GM19468 (cell line): ENCODE data around the gene DHCR7.

Experiments used
- ATAC-seq: cut with Tn5 transposase; IDR thresholded peaks from one replicate; pipeline ENCODE4 v1.9.1; 2021; ENCODE audit warnings: mild to moderate bottlenecking, moderate library complexity, moderate number of reproducible peaks; ENCODE audit not compliant: unreplicated experiment; ENCODE audit errors: extremely low read depth

Gene DHCR7, protein sequence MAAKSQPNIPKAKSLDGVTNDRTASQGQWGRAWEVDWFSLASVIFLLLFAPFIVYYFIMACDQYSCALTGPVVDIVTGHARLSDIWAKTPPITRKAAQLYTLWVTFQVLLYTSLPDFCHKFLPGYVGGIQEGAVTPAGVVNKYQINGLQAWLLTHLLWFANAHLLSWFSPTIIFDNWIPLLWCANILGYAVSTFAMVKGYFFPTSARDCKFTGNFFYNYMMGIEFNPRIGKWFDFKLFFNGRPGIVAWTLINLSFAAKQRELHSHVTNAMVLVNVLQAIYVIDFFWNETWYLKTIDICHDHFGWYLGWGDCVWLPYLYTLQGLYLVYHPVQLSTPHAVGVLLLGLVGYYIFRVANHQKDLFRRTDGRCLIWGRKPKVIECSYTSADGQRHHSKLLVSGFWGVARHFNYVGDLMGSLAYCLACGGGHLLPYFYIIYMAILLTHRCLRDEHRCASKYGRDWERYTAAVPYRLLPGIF

DNA sequence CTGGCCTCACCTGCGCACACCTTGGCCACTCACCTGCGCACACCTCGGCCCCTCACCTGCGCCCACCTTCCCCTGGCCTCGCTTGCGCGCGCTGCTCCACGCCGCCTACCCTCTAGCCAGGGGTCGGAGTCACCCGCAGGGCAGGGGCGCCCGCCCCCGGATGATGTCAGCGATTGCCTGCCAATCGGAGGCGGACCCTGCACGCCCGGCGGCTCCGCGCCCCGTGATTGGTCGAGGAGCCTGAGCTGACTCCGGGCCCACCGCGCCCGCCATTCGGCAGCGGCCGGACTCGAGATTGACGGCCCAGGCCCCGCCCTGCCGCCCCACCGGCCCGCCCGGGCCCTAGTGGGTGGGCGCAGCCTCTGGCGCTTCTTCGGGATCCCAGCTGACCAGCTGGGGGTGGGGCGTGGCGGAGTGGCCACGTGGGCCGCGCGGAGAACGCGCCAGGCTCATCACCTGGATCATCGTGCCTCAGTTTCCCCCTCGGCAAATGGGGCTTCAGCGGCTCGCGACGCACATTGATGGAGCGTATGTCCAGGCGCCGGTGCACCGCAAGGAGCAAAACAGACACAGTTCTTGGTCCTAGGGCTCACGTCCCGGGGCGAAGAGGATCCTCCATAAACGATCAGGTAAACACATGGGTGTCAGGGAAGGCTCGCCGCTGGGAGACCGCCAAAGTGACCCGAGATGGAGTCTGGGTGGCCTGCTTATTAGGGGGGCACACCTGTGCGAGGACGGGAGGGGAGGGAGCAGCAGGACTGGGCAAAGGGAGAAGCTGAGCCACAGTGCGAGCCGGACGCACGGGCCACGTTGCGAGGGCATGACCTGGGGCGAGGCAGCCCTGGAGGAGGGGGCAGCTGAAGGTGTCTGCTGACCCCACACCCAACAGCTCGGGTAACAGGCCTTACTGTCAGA lies at the start of gene DHCR7:
TSS of gene DHCR7 (minus strand) at position 137 of the 915 bp plus-strand sequence. CDS start 3,441 bp downstream, outside the sequence.
- ATAC-seq = peak; percentile 83

DNA sequence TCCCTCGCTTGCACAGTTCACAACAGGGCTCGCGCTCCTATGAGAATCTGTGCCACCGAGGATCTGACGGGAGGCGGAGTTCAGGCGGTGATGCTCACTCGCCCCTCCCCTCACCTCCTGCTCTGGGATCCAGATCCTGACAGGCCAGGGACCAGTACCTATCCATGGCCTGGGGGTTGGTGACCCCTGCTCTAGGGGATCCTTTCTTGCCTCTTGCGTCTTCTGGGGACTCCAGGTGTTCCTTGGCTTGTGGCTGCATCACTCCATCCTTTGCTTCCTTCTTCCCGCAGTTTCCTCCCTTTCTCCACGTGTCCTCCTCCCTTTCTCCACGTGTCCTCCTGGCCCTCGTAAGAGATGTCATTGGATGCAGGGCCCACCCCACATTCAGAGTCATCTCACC lies 48.2 kb upstream of the DHCR7 start:
- ATAC-seq = no peak

DNA sequence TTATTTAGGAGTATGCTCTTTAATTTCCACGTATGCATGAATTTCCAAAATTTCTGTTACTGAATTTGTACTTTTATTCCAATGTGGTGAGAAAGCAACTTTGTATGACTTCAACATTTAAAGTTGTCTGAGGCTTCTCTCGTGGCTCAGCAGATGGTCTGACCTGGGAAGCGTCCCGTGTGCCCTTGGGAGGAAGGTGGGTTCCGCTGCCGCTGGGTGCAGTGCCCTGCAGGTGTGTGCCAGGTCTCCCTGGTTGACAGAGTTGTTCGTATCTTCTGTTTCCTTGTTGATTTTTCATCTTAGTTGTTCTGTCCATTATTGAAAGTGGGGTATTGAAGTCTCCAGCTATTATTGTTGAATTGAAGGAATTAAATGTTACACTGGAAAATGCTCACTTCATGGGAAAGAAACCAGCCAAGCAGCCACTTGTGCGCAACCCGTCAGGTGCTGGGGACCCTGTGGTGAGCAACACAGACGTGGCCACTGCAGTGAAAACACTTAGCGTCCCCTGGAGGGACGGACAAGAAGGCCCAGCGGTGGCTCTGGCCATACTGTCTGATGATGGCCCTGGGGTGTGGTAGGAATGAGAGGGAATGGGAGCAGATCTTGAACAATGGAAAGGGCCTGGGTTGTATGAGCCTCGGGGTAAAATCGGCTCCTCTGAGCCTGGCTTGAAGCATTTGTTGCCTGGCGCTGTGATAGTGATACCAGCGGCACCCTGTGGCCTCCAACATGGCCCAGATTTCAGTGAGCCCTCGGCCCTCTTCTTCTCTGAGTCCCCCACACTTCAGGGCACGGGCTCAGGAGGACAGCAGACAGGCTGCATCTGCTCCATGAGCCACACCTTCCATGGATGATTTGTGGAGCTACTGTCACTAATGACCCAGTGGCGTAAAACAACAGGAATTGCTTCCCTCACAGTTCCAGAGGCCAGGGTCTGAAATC lies 47.4 kb upstream of the DHCR7 start:
- ATAC-seq = no peak

DNA sequence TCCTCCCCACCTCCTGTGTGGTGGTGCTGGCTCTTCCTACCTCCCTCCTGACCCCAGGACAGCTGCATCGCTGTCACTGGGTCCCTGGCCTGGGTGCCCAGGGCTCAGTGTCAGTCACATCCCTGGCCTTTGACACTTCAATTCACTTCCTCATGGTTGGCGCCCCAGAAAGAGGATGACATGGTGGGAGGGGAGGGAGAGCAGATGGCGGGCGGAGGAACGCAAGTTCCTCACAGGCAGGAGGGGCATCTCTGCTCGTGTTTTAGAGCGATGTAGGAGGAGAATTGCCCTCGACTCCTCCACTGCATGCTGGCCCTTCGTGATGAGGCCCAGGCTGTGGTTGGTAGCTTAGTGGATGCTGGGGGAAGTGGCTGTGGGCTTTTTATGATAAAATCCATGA lies 43.7 kb upstream of the DHCR7 start:
- no peak for ATAC-seq

DNA sequence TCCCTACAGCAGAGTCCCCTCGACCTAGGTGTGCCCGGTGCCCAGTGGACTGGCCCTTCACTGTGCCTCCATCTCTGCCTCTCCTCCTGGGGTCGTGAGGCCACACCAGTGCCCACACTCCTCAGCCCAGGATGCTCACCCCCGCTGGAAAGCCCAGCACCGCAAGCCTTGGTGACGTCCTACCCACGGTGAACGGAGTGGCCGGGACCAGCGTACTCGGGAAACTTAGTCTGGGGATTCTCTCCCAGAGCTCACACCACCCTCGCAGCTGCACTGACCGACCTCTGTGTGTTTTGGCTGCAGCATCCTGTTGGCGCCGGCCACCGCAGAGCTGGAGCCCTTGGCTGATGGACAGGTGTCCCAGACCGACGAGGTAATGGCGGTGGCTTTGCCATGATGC lies 43.3 kb upstream of the DHCR7 start:
- no peak for ATAC-seq

DNA sequence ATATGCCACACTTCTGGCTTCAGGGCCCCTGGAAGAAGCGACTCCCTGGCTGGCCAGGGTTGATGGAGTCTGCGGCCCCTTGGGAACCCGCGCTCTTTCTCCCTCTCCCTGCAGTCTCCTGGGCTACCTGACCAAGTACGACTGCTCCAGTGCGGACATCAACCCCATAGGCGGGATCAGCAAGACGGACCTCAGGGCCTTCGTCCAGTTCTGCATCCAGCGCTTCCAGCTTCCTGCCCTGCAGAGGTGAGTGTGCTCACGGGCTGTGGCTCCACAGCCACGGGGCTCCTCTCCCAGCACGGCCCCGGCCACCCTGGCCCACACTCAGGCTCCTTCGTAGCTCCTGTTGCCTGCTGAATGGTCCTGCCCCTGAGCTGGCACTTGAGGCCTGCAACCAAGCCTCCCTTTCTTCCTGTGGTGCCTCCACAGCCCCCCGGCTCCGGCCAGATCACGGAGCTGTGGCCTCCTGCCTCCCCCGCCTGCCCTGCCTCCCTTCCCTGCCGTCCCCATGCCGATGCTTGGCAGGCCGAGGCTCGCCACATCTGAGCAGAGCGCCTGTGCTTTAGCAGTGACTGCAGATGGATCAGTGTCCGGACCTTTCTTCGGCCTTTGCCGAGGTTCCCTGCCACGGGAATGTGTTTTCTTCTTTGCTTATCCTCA lies 42.7 kb upstream of the DHCR7 start:
- no peak for ATAC-seq

DNA sequence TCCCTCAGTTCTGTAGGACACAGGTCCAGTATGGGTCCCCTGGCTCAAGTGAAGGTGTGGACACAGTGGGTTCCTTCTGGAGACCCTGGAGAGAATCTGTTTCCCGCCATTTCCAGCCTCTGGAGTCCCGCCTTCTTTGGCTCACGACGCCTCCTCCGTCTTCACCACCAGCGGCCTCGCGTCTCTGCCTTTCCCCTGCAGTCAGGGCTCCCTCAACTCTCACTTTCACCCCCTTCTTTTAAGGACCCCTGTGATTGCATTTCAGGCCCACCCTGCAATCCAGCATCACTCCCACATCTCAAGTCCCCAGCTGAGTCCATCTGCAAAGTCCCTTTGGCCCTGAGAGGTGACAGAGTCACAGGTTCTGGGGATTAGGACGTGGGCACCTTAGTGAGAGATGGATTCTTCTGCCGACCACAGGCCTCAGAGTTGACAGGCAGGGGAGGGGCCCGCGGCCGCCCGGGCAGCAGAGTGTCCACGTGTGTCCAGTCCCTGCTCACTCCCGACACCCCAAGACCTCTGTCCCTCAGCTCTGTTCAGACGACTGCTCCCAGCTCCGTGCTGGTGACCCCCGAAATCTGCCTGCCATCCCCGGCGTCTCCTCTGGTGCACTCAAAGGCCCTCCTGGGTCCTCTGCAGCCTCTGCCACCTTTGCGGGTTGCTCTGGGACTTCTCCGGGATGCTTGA lies 42.0 kb upstream of the DHCR7 start:
- no peak for ATAC-seq

DNA sequence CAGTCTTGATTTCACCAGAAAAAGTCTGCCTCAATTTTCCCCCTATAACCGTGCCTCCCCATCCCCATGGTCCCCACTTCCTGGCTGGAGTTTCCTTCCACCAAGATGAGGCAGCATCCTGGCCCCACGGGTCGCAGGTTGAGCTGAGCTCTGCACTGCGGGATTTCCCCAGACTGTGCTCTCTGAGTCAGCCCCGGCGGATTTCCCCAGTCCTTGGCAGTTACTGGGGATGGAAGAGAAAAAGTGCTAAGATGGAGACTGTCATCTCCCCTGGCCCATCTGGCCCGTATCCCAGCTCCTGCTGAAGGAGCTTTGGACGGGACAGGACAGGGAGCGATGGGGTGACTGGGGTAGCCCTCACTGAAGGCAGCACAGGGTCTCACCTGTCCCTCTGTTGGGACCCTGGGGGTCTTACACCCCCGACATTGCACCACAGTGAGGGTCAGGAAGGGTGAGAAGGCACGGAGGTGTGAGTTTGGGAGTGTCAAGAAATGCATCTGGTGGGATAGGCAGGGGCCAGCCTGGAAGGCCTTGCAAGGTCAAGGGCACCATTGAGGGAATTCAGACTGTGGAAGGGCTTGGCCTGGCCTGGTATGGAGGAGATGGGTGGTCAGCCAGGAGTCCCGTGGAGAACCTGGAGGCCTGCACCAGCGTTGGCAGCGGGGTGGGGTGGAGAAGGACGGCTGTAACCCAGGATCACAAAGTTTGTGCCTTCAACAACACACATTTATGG lies 41.3 kb upstream of the DHCR7 start:
- no peak for ATAC-seq

DNA sequence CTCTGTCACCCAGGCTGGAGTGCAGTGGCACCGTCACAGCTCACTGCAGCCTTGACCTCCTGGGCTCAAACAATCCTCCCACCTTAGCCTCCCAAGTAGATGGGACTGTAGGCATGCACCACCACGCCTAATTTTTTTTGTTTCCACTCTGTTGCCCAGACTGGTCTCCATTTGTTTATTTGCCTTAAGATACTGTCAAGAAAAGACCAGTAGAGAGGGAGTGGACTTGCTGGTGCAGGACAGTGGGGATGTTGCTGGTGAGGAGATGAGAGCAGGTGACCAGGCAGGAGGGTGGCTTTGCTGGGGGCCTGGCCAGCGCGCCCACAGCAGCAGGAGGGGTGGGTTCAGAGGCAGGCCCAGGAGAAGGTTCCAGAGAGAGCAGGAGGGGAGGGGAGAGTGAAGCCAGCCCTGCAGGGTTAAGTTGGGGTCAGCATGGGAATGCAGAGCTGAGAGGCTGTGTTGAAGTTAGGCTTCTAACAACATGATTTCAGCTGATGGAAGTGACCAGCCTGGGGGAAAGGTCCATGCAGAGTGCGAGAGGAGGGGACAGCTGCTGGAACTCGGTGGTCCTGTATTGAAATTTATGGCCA lies 40.6 kb upstream of the DHCR7 start:
- no peak for ATAC-seq

DNA sequence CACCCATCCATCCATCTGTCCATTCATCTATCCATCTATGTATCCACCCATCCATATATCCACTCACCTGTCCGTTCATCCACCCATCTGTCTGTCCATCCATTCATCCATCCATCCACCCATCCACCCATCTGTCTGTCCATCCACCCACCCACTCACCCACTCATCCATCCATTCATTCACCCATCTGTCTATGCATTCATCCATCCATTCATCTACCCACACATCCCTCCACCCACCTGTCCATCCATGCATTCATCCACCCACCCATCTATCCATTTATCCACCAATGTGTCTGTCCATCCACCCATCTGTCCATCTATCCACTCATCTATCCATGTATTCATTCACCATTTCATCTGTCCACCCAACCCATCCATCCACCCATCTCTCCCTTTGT lies 38.1 kb upstream of the DHCR7 start:
- no peak for ATAC-seq

DNA sequence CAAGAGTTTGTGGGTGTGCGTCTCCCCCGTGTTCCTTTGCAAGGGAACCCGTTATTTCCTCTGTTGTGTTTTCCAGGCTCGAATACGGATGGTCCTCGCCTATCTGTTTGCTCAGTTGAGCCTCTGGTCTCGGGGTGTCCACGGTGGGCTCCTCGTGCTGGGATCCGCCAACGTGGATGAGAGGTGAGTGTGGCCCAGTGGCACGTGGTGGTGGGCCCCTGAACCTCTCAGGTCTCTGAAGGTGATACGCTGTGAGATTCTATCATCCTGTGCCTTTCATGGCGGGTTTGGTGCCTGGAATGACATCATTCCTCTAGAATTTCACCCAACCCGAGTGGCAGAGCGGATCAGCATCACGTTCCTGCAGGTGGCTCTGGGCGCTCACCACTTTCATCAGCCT lies 37.3 kb upstream of the DHCR7 start:
- no peak for ATAC-seq

DNA sequence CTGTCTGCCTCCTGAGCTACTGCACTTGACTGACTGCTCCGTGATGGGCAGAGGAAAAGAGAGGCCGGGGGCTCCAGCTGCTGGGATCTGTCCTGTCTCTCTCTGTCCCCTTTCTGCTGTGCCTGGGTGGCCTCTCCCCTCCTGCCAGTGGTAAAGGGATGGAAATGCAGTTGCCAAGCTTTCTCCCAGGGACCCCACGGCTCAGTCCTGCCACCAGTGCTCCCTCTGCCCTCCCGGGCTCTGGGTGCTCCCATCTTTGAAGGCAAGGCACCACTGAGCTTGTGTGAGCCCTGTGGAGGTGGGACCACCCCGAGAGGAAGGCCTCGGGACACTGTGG lies 36.8 kb upstream of the DHCR7 start:
- ATAC-seq = no peak

DNA sequence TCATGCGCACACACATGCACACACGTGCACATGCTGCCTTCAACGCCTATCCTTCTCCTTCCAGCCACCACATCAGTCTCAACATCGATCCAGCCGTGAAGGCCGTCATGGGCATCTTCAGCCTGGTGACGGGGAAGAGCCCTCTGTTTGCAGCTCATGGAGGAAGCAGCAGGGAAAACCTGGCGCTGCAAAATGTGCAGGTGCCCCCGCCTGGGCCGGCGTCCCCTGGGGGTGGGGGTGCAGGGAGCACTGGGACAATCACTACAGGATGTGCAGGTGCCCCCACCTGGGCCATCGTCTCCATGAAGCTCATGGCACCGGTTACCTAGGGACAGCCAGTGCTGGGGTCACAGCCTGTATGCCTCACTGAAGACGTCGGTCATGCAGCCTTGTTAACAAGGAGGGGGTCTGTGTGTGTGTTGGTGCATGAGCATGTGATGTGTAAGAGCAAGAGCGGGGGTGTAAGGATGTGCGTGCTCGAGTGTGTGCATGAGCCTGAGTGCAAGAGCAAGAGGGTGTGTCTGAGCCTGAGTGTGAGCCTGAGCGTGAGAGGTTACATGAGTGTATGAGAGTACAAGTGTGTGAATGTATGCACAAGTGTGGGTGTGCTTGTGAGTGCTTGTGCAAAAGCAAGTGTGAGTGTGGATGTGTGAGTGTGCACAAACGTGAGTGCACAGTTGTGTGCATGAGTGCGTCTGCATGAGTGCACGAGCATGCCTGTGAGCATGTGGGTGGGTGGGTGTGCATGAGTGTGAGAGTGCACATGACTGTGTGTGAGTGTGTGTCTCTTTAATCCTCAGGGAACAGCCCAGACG lies 36.3 kb upstream of the DHCR7 start:
- ATAC-seq = no peak

DNA sequence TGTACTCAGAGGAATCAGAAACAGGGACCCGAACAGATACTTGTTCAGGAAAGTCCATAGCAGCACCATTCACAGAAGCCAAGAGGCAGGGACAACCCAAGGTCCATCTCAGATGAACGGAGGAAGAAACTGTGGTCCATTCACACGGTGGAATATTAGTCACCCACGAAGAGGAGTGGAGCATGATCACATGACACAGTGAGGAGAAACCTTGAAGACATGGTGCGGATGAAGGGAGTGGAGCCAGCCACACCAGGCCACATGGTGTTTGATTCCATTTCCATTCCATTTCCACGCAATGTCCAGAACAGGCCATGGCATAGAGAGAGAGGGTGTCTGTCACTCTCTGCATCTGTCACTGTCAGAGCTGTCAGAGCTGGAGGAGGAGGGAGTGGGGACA lies 35.5 kb upstream of the DHCR7 start:
- ATAC-seq = no peak

DNA sequence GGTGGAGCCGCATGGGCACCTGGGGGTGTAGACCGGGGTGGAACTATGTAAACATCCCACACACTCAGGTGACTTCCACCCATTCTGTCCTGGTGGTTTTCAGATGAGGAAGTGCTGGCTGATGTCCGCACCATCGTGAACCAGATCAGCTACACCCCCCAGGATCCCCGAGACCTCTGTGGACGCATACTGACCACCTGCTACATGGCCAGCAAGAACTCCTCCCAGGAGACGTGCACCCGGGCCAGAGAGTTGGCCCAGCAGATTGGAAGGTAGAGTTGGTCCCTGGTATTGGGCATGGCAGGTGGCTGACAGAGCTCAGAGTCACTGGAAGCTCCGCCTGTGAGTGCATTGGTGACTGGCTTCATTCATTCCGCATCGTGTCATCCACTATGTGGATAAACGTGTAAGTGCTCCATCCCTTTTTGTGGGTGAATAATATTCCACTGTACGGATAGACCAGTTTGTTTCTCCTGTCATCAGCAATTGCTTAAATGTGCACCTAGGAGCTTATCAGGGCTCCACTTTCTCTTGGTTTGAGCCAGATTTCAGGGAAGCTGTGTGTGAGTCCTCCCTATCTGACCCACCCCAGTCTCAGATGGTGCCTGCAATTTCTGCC lies 34.7 kb upstream of the DHCR7 start:
- no peak for ATAC-seq

DNA sequence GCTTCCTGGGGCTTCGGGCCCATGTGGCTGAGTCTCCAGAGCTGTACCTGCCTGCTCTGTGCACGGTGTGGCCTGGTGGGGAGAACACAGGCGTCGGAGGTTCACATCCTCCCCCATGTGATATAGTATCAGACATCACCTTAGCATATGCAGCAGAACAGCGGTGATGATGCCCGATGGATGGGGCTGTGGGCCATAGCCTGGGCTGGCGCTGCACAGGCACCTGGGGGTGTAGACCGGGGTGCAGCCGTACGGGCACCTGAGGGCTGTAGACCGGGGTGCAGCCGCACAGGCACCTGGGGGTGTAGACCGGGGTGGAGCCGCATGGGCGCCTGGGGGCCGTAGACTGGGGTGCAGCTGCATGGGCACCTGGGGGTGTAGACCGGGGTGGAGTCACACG lies 34.0 kb upstream of the DHCR7 start:
- no peak for ATAC-seq
